ENCODE results near the gene ZNF319.
"Not testable (repeated sequence)": the region's sequence is repeated elsewhere in the genome, so short reads cannot be mapped to it uniquely, and the experiment has no call there.

The ZNF319 gene

GRCh38 chr16:57978070-57978465, 22.4 kb downstream of the ZNF319 start:
- H3K4me1 ChIP-seq (ENCODE audit: control insufficient read depth in 1 of 2, insufficient read depth in 2 of 2, low read length in 2 of 2): not testable (repeated sequence)

GRCh38 chr16:57977418-57978069, 22.9 kb downstream of the ZNF319 start:
- Histone ChIP-seq H3K36me3 (ENCODE audit: control insufficient read depth in 1 of 2, insufficient read depth in 2 of 2, low read length in 2 of 2) (no peaks in the 10 kb centered on the region), H3K27ac (ENCODE audit: low read length) (no peak overlapping the region), H3K4me3 (ENCODE audit: low read depth in 1 of 2, low read length in 2 of 2) (no peak overlapping the region), H3K4me1 (ENCODE audit: control insufficient read depth in 1 of 2, insufficient read depth in 2 of 2, low read length in 2 of 2) (peaks cover 0 to 9% of the 10 kb centered on the region in 2 donors), H3K9me3 (ENCODE audit: control insufficient read depth in 1 of 2, low read length in 2 of 2) (no peaks in the 10 kb centered on the region), H3K27me3 (ENCODE audit: low read depth, low read length) (no peaks in the 10 kb centered on the region)

More at GRCh38 chr16:57978070-57978465, 22.4 kb downstream of the ZNF319 start:
- H3K36me3 ChIP-seq (ENCODE audit: control insufficient read depth in 1 of 2, insufficient read depth in 2 of 2, low read length in 2 of 2); H3K27ac ChIP-seq (ENCODE audit: low read length); H3K27me3 ChIP-seq (ENCODE audit: low read depth, low read length); H3K4me3 ChIP-seq (ENCODE audit: low read depth in 1 of 2, low read length in 2 of 2); H3K9me3 ChIP-seq (ENCODE audit: control insufficient read depth in 1 of 2, low read length in 2 of 2): not testable (repeated sequence)

DNA sequence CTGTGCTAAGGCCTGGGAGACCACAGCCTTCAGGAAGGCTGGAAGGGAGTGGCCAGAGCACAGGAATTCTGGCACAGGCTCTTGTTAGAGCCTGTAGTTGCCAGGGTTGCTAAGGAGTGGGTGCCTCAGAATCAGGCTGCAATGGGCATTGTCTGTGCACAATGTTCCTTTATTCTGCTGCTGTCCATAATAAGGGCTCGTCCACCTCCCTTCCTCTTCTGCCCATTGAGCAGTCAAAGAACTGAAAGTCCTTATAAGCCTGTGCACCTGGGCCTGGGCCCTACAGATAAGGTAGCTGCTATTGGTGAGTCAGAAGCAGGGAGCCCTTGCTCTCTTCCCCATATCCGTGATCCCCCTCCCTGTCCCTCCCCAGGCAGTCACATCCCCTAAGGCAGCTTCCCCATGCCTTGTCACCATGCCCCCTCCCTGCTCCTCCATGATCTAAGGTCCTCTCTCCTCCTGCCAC, 24.1 kb downstream of the ZNF319 start:
- Histone ChIP-seq H3K36me3 (ENCODE audit: control insufficient read depth in 1 of 2, insufficient read depth in 2 of 2, low read length in 2 of 2) (no peaks in the 10 kb centered on the region), H3K27ac (ENCODE audit: low read length) (no peak overlapping the region), H3K4me1 (ENCODE audit: control insufficient read depth in 1 of 2, insufficient read depth in 2 of 2, low read length in 2 of 2) (peaks cover 0 to 9% of the 10 kb centered on the region in 2 donors), H3K9me3 (ENCODE audit: control insufficient read depth in 1 of 2, low read length in 2 of 2) (no peaks in the 10 kb centered on the region), H3K27me3 (ENCODE audit: low read depth, low read length) (no peaks in the 10 kb centered on the region), H3K4me3 (ENCODE audit: low read depth in 1 of 2, low read length in 2 of 2) (no peak overlapping the region)

DNA sequence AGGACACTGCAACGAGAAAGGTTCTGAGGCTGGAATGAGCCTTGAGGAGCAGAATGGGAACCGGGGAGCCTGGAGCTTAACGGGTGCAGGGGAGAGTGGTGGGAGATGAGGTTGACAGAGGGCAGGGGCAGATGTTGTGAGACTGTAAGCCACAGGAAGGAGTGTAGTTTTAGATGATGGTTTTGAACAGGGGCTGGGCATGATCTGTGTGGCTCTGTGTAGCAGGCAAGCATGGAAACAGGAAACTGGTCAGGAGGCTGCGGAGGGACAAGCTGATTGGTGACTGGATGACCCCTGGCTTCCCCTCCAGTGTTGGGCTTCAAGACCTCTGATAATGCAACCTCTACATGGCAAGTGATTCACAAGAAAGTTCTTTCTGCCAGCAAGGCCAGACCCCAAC, 28.2 kb downstream of the ZNF319 start:
- Histone ChIP-seq H3K4me1 (ENCODE audit: control insufficient read depth in 1 of 2, insufficient read depth in 2 of 2, low read length in 2 of 2) (peaks cover 0 to 9% of the 10 kb centered on the region in 2 donors), H3K27me3 (ENCODE audit: low read depth, low read length) (no peaks in the 10 kb centered on the region), H3K36me3 (ENCODE audit: control insufficient read depth in 1 of 2, insufficient read depth in 2 of 2, low read length in 2 of 2) (no peaks in the 10 kb centered on the region)

DNA sequence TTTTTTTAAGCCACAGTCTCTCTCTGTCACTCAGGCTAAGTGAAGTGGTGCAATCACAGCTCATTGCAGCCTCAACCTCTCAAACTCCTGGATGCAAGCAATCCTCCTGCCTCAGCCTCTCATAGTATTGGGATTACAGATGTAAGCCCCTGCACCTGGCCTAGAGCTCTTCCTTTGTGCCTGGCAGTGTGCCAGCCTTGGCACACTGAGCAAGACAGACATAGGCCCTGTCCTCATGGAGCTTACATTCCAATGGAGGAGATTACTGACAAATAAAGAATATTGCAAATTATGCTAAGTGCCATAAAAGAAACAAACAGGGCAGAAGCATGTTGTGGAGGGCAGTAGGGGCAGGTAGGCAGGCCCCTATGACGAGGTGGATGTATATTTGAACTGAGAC, 28.6 kb downstream of the ZNF319 start:
- Histone ChIP-seq H3K4me3 (ENCODE audit: low read depth in 1 of 2, low read length in 2 of 2) (no peak overlapping the region), H3K9me3 (ENCODE audit: control insufficient read depth in 1 of 2, low read length in 2 of 2) (no peaks in the 10 kb centered on the region), H3K36me3 (ENCODE audit: control insufficient read depth in 1 of 2, insufficient read depth in 2 of 2, low read length in 2 of 2) (no peaks in the 10 kb centered on the region), H3K27ac (ENCODE audit: low read length) (no peak overlapping the region), H3K4me1 (ENCODE audit: control insufficient read depth in 1 of 2, insufficient read depth in 2 of 2, low read length in 2 of 2) (peaks cover 0 to 9% of the 10 kb centered on the region in 2 donors), H3K27me3 (ENCODE audit: low read depth, low read length) (no peaks in the 10 kb centered on the region)

More for the DNA sequence above, 28.2 kb downstream of the ZNF319 start:
- Histone ChIP-seq H3K27ac (ENCODE audit: low read length) (no peak overlapping the region), H3K9me3 (ENCODE audit: control insufficient read depth in 1 of 2, low read length in 2 of 2) (no peaks in the 10 kb centered on the region), H3K4me3 (ENCODE audit: low read depth in 1 of 2, low read length in 2 of 2) (no peak overlapping the region)

GRCh38 chr16:57970970-57971369, 29.5 kb downstream of the ZNF319 start, which contains the start of gene CNGB1:
CNGB1 (minus strand) TSS chr16:57971128; CDS start chr16:57967286, 3,842 bp downstream.
- H3K27ac ChIP-seq (ENCODE audit: low read length): no peak within 1 kb of the TSS
- no peaks in the 10 kb centered on the region for H3K27me3 ChIP-seq (ENCODE audit: low read depth, low read length)
- H3K36me3 ChIP-seq (ENCODE audit: control insufficient read depth in 1 of 2, insufficient read depth in 2 of 2, low read length in 2 of 2): no peaks in the 10 kb centered on the region
- no peak within 1 kb of the TSS for H3K4me3 ChIP-seq (ENCODE audit: low read depth in 1 of 2, low read length in 2 of 2)
- H3K4me1 ChIP-seq (ENCODE audit: control insufficient read depth in 1 of 2, insufficient read depth in 2 of 2, low read length in 2 of 2): peaks cover 0 to 1% of the 10 kb centered on the region in 2 donors
- H3K9me3 ChIP-seq (ENCODE audit: control insufficient read depth in 1 of 2, low read length in 2 of 2): no peaks in the 10 kb centered on the region

- no peaks in the 10 kb centered on the region for H3K4me1 ChIP-seq (ENCODE audit: control insufficient read depth in 1 of 2, insufficient read depth in 2 of 2, low read length in 2 of 2)
Measured at GRCh38 chr16:57970319-57970718, 30.2 kb downstream of the ZNF319 start.

GRCh38 chr16:57969451-57970123, 30.9 kb downstream of the ZNF319 start:
- H3K9me3 ChIP-seq (ENCODE audit: control insufficient read depth in 1 of 2, low read length in 2 of 2): no peaks in the 10 kb centered on the region
- no peaks in the 10 kb centered on the region for H3K36me3 ChIP-seq (ENCODE audit: control insufficient read depth in 1 of 2, insufficient read depth in 2 of 2, low read length in 2 of 2)
- no peaks in the 10 kb centered on the region for H3K27me3 ChIP-seq (ENCODE audit: low read depth, low read length)
- H3K4me3 ChIP-seq (ENCODE audit: low read depth in 1 of 2, low read length in 2 of 2): no peak overlapping the region
- H3K4me1 ChIP-seq (ENCODE audit: control insufficient read depth in 1 of 2, insufficient read depth in 2 of 2, low read length in 2 of 2): no peaks in the 10 kb centered on the region
- no peak overlapping the region for H3K27ac ChIP-seq (ENCODE audit: low read length)

More at GRCh38 chr16:57970319-57970718, 30.2 kb downstream of the ZNF319 start:
- H3K9me3 ChIP-seq (ENCODE audit: control insufficient read depth in 1 of 2, low read length in 2 of 2): no peaks in the 10 kb centered on the region
- H3K36me3 ChIP-seq (ENCODE audit: control insufficient read depth in 1 of 2, insufficient read depth in 2 of 2, low read length in 2 of 2): no peaks in the 10 kb centered on the region
- H3K27ac ChIP-seq (ENCODE audit: low read length): no peak overlapping the region
- no peak overlapping the region for H3K4me3 ChIP-seq (ENCODE audit: low read depth in 1 of 2, low read length in 2 of 2)
- no peaks in the 10 kb centered on the region for H3K27me3 ChIP-seq (ENCODE audit: low read depth, low read length)

- Histone ChIP-seq H3K9me3 (ENCODE audit: control insufficient read depth in 1 of 2, low read length in 2 of 2) (no peaks in the 10 kb centered on the region), H3K27me3 (ENCODE audit: low read depth, low read length) (no peaks in the 10 kb centered on the region), H3K27ac (ENCODE audit: low read length) (no peak overlapping the region), H3K4me1 (ENCODE audit: control insufficient read depth in 1 of 2, insufficient read depth in 2 of 2, low read length in 2 of 2) (no peaks in the 10 kb centered on the region), H3K4me3 (ENCODE audit: low read depth in 1 of 2, low read length in 2 of 2) (no peak overlapping the region), H3K36me3 (ENCODE audit: control insufficient read depth in 1 of 2, insufficient read depth in 2 of 2, low read length in 2 of 2) (no peaks in the 10 kb centered on the region)
Measured at GRCh38 chr16:57967916-57968315, 32.6 kb downstream of the ZNF319 start.

DNA sequence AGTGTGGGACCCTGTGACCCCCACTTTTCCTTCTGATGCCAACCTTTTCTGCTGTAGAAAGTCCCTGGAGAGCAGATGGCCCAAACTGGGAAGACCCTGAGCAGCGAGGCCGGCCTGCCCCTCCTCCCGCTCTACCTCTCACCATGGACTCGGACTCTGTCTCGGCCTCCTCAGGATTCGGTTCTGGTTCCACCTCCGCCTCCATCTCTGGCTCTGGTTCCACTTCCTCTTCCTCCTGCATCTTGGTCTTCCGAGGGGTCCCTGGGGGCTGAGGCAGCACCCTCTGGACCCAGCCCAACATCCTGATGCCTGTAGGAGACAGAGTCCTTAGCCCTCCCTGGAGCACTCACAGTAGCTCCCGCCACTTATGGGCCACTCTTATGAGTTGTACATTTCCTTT, 33.5 kb downstream of the ZNF319 start:
- Histone ChIP-seq H3K9me3 (ENCODE audit: control insufficient read depth in 1 of 2, low read length in 2 of 2) (no peaks in the 10 kb centered on the region), H3K4me3 (ENCODE audit: low read depth in 1 of 2, low read length in 2 of 2) (no peak overlapping the region), H3K27ac (ENCODE audit: low read length) (no peak overlapping the region), H3K36me3 (ENCODE audit: control insufficient read depth in 1 of 2, insufficient read depth in 2 of 2, low read length in 2 of 2) (no peaks in the 10 kb centered on the region), H3K4me1 (ENCODE audit: control insufficient read depth in 1 of 2, insufficient read depth in 2 of 2, low read length in 2 of 2) (no peaks in the 10 kb centered on the region), H3K27me3 (ENCODE audit: low read depth, low read length) (no peaks in the 10 kb centered on the region)

GRCh38 chr16:57966204-57966771, 34.2 kb downstream of the ZNF319 start:
- no peak overlapping the region for H3K4me3 ChIP-seq (ENCODE audit: low read depth in 1 of 2, low read length in 2 of 2)
- no peaks in the 10 kb centered on the region for H3K27me3 ChIP-seq (ENCODE audit: low read depth, low read length)
- H3K9me3 ChIP-seq (ENCODE audit: control insufficient read depth in 1 of 2, low read length in 2 of 2): no peaks in the 10 kb centered on the region
- no peaks in the 10 kb centered on the region for H3K36me3 ChIP-seq (ENCODE audit: control insufficient read depth in 1 of 2, insufficient read depth in 2 of 2, low read length in 2 of 2)
- no peak overlapping the region for H3K27ac ChIP-seq (ENCODE audit: low read length)
- H3K4me1 ChIP-seq (ENCODE audit: control insufficient read depth in 1 of 2, insufficient read depth in 2 of 2, low read length in 2 of 2): no peaks in the 10 kb centered on the region

All from muscle layer of duodenum (tissue), 2 donors.